Measurements from ENCODE around the gene MICAL2. TPM values are rescaled to one million over a fixed set of nuclear protein-coding genes. Genes with fewer than 3 reads are reported as not detected.

MICAL2 gene
- total RNA-seq, 1 experiment from 2014 or later: 37.4 TPM

- TF ChIP-seq REST (IDR thresholded peaks at IDR 0.05; ENCODE audit: low read depth) (no peak), SP1 (IDR thresholded peaks at IDR 0.05; ENCODE audit: low read depth) (no peak), SRF (IDR thresholded peaks at IDR 0.05; ENCODE audit: low read depth) (no peak)
- Histone ChIP-seq H3K9ac (ENCODE audit: low read length) (no peak overlapping the region), H3K27ac (ENCODE audit: low read depth, low read length) (no peak overlapping the region), H3K79me2 (ENCODE audit: insufficient read depth, low read length) (no peaks in the 10 kb centered on the region), H4K20me1 (ENCODE audit: insufficient read depth) (no peaks in the 10 kb centered on the region), H3K4me1 (ENCODE audit: control insufficient read depth in 1 of 2, insufficient read depth in 2 of 2, low read length in 2 of 2) (peaks cover 43 to 77% of the 10 kb centered on the region in 2 experiments), H3K4me2 (ENCODE audit: low read length) (no peak overlapping the region), H3K9me2 (ENCODE audit: insufficient read depth) (no peaks in the 10 kb centered on the region), H2AFZ (ENCODE audit: low read depth, low read length, poor library complexity, severe bottlenecking) (no peak overlapping the region), H3K9me3 (ENCODE audit: control insufficient read depth in 1 of 2, insufficient read depth in 1 of 2, low read depth in 1 of 2, low read length in 2 of 2) (no peaks in the 10 kb centered on the region), H3K36me3 (ENCODE audit: control insufficient read depth in 1 of 2, insufficient read depth in 2 of 2, low read length in 2 of 2) (no peaks in the 10 kb centered on the region; a peak in 1 of 4 replicates), H3K27me3 (ENCODE audit: insufficient read depth, low read length) (no peaks in the 10 kb centered on the region), H3K4me3 (replicated peaks in 1 of 2; ENCODE audit: low read depth in 1 of 2, low read length in 2 of 2) (no peak overlapping the region)
- DNase-seq (ENCODE audit: low read depth, low spot score): no peak
- ChIA-PET RAD21 (ENCODE audit: low non-redundant PET in 1 of 2, low total read pairs in 2 of 2, uncharacterized antibody in 2 of 2, unreplicated experiment in 2 of 2) (no interaction called here), POLR2A (no interaction called here), CTCF (no interaction called here)
- BruUV-seq (replicated peaks): no TSS peak
- ATAC-seq: no peak
- intact Hi-C loops (cut with micrococcal nuclease): no loop called here
Observed at GRCh38 chr11:12161137-12161536, 50.7 kb downstream of the MICAL2 start.

- Histone ChIP-seq H3K9me3 (ENCODE audit: control insufficient read depth in 1 of 2, insufficient read depth in 1 of 2, low read depth in 1 of 2, low read length in 2 of 2) (no peaks in the 10 kb centered on the region), H3K9me2 (ENCODE audit: insufficient read depth) (no peaks in the 10 kb centered on the region), H3K9ac (ENCODE audit: low read length) (no peak overlapping the region), H3K4me1 (ENCODE audit: control insufficient read depth in 1 of 2, insufficient read depth in 2 of 2, low read length in 2 of 2) (peaks cover 50 to 79% of the 10 kb centered on the region in 2 experiments), H3K27ac (ENCODE audit: low read depth, low read length) (no peak overlapping the region), H4K20me1 (ENCODE audit: insufficient read depth) (no peaks in the 10 kb centered on the region), H3K36me3 (ENCODE audit: control insufficient read depth in 1 of 2, insufficient read depth in 2 of 2, low read length in 2 of 2) (no peaks in the 10 kb centered on the region; a peak in 1 of 4 replicates), H3K4me3 (replicated peaks in 1 of 2; ENCODE audit: low read depth in 1 of 2, low read length in 2 of 2) (no peak overlapping the region), H3K27me3 (ENCODE audit: insufficient read depth, low read length) (no peaks in the 10 kb centered on the region), H3K4me2 (ENCODE audit: low read length) (no peak overlapping the region), H3K79me2 (ENCODE audit: insufficient read depth, low read length) (no peaks in the 10 kb centered on the region), H2AFZ (ENCODE audit: low read depth, low read length, poor library complexity, severe bottlenecking) (no peak overlapping the region)
- ChIA-PET CTCF (no interaction called here), RAD21 (ENCODE audit: low non-redundant PET in 1 of 2, low total read pairs in 2 of 2, uncharacterized antibody in 2 of 2, unreplicated experiment in 2 of 2) (no interaction called here), POLR2A (interaction anchor here (2.2 kb wide), 1 partner anchor 10 kb away, joined by 8 read pairs; no protein-coding TSS in a partner anchor)
- no peak for ATAC-seq
- TF ChIP-seq EGR1 (IDR thresholded peaks at IDR 0.05; ENCODE audit: low read depth) (no peak), POLR2AphosphoS5 (IDR thresholded peaks at IDR 0.05; ENCODE audit: low read depth, low read length) (no peak), ZFX (IDR thresholded peaks at IDR 0.05) (no peak), REST (IDR thresholded peaks at IDR 0.05; ENCODE audit: low read depth) (no peak), SIN3A (IDR thresholded peaks at IDR 0.05; ENCODE audit: low read depth) (no peak), JUND (IDR thresholded peaks at IDR 0.05) (no peak), ZNF274 (IDR thresholded peaks at IDR 0.05; ENCODE audit: low read depth, low read length) (no peak)
- BruUV-seq (replicated peaks): no TSS peak
- intact Hi-C loops (cut with micrococcal nuclease): no loop called here
- no peak for DNase-seq (ENCODE audit: low read depth, low spot score)
Observed at GRCh38 chr11:12161603-12162350, 51.4 kb downstream of the MICAL2 start.

All from HCT116 (cell line).